A549 treated with Mapracorat at 1 μM for 4 hours (cell line): ENCODE results near the gene FKBP8. TPM values are rescaled to one million over a fixed set of nuclear protein-coding genes. Genes with fewer than 3 reads are reported as not detected.

Experiments used
- total RNA-seq: library from RNA; stranded (reverse); fragments of 200-300 nt; extraction: Qiagen RNA extraction; gene quantifications from 5 replicates; pipeline ENCODE4 v1.2.3, GENCODE V29; 2022

FKBP8 gene
- total RNA-seq = 119 to 157 TPM (median 147 TPM) in 5 replicates

DNA sequence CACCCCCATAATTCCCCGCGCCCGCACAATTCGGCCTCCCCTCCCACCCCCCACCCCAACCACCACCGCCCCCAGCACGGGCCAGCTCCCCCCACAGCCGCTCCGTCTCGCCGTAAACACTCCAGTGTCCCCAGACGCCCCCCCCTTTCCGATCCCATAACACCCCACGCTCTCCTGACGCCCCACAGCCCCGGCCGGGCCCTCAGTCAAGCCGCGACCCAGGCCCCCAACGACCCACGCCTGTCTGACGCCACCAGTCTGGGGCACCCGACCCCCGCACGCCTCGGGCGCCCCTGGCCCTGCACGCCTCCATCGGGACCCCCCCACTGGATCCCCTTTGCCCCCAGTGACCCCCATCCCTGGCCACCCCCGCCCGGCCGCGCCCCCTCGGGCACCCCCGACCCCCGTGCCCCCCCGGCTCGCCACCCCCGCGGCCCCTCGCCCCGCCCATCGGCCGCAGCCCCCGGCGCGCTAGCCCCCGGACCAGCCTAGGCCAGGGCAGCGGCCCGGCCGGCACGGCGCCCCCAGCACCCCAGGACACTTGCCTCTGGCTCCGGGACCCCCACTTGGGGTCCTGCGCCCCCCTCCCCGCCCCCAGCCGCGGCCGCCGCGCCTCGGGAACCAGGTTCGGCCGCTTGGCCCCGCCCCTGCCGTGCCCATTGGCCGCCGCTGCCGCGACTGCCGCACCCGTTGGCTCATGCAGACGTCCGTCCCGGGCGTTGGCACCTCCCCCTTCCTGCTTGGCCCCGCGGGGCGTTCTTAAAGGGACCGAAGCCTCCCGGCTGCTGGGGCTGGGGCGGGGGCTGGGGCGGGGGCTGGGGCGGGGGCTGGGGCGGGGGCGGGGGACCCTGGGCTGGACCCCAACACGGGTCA lies at the start of gene FKBP8:
FKBP8 (minus strand) TSS at position 633 of the 873 bp plus-strand sequence. CDS start 1,603 bp downstream, outside the sequence.

GRCh38 chr19:18588611-18589379 lies 45.4 kb upstream of the FKBP8 start, which contains the start of gene REX1BD:
TSS of gene REX1BD (plus strand) at chr19:18588798. CDS start at chr19:18588802, 4 bp downstream.

GRCh38 chr19:18571564-18572344 lies 28.4 kb upstream of the FKBP8 start, which contains the start of gene UBA52:
TSS of gene UBA52 (plus strand) at chr19:18571857. CDS start at chr19:18573301, 1,444 bp downstream.

GRCh38 chr19:18557411-18558201 lies 14.2 kb upstream of the FKBP8 start, which contains the start of gene KXD1:
TSS of gene KXD1 (plus strand) at chr19:18557870. CDS start at chr19:18562057, 4,187 bp downstream.

GRCh38 chr19:18521692-18522123 lies 21.7 kb downstream of the FKBP8 start, which contains the start of gene ELL:
TSS of gene ELL (minus strand) at chr19:18522070. CDS start at chr19:18522055, 15 bp downstream.

Other genes starting within 250 kb of the FKBP8 start
- 220 to 248 TPM (median 240 TPM) in 5 replicates for gene LSM4, start 220.5 kb downstream of the FKBP8 start, total RNA-seq
- gene PGPEP1, start 203.0 kb downstream of the FKBP8 start, total RNA-seq = 1.5 to 4.4 TPM (median 2.9 TPM) in 5 replicates
- 14.5 to 31.3 TPM (median 24.7 TPM) in 5 replicates for gene GDF15, start 157.4 kb downstream of the FKBP8 start, total RNA-seq
- 0.06 TPM in 1 of 5 replicates, not detected in the others for gene LRRC25, start 146.0 kb downstream of the FKBP8 start, total RNA-seq
- 36.0 to 47.5 TPM (median 45.6 TPM) in 5 replicates for gene SSBP4, start 124.2 kb downstream of the FKBP8 start, total RNA-seq
- gene ISYNA1, start 105.4 kb downstream of the FKBP8 start, total RNA-seq = 30.5 to 45.1 TPM (median 41.8 TPM) in 5 replicates
- gene ELL, start 21.5 kb downstream of the FKBP8 start, total RNA-seq = 3.8 to 6.0 TPM (median 5.3 TPM) in 5 replicates
- 90.2 to 103 TPM (median 98.8 TPM) in 5 replicates for gene KXD1, start 14.3 kb upstream of the FKBP8 start, total RNA-seq
- 1,110 to 1,215 TPM (median 1,145 TPM) in 5 replicates for gene UBA52, start 28.3 kb upstream of the FKBP8 start, total RNA-seq
- 40.4 to 62.8 TPM (median 60.6 TPM) in 5 replicates for gene REX1BD, start 45.2 kb upstream of the FKBP8 start, total RNA-seq
- gene CRLF1, start 63.2 kb upstream of the FKBP8 start, total RNA-seq = 3.0 to 7.7 TPM (median 5.0 TPM) in 5 replicates
- 4.8 to 7.3 TPM (median 6.5 TPM) in 5 replicates for gene TMEM59L, start 69.3 kb upstream of the FKBP8 start, total RNA-seq
- gene KLHL26, start 93.5 kb upstream of the FKBP8 start, total RNA-seq = 2.6 to 5.3 TPM (median 3.7 TPM) in 5 replicates
- 2.5 to 4.6 TPM (median 4.1 TPM) in 5 replicates for gene CRTC1, start 140.1 kb upstream of the FKBP8 start, total RNA-seq
- gene COMP, start 247.7 kb upstream of the FKBP8 start, total RNA-seq = 0.07 to 0.23 TPM (median 0.14 TPM) in 5 replicates